GM18505 (cell line): ENCODE data around the gene OXNAD1.
A peak's percentile ranks its signal among the peaks of the same experiment; 100 is the strongest.

Experiments
- ATAC-seq: cut with Tn5 transposase; IDR thresholded peaks from one replicate; pipeline ENCODE4 v1.9.1; 2021; ENCODE audit not compliant: unreplicated experiment
- POLR2A ChIP-seq: IDR thresholded peaks from 4 replicates; pipeline ENCODE4 v1.6.1; 2011; ENCODE audit warnings: borderline replicate concordance; ENCODE audit not compliant: insufficient read depth, insufficient read length; ENCODE audit errors: extremely low read depth

OXNAD1 gene

DNA sequence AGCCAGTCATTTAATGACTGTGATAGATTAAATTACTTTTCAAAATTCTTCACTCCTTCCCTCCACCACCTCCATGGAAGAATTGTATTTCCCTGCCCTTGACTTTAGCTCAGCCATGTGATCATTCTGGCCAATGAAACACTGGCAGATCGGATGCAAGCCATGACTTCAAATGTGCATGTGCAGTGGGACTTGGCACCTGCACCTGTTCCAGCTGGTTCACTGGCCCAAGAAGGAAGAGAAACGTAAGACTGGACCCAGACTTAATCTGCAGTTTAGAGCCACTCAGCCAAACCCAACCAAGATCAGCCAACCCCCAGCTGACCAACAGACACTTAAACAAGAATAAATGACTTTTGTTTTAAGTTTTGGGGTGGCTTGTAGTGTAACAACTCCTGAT lies 12.0 kb upstream of the OXNAD1 start:
- TF ChIP-seq POLR2A = no peak
- no peak for ATAC-seq

DNA sequence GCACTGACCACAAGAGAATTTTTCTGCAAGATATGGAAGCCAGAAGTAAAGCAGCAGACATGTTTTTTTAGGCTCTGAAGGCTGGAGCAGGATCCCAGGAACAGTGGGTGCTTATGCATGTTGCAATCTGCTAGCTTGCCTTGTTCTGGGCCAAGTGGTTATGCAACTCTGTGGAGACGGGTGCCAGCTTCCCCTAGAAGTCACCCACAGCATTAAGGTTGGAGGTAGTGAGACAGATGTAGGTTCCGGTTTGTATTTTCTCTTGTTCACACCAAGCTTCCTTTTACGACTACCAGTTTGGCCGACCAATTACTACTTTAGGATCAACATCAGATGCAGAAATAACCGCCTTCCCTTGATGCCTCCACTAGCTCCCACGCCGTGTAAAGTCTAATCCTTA lies 11.4 kb upstream of the OXNAD1 start:
- no peak for TF ChIP-seq POLR2A
- no peak for ATAC-seq

DNA sequence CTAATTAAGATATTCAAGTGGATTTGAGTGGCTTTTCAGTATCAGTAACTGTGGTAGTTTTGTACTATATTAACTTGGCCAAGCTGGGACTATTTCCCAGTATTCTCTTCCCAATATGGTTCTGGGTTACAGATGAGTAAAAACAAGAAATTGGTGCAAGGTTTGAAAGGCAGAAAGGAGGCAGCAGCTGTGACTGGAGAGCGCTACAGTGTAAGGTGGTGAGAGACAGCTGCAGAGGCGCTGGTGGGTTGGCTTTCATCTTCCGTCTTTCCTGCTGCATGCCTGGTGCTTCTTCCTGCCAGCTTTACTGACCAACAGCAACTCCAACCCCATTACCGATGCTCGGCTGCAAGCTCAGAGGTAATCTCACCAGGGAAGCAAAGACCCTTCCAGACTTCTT lies 10.1 kb upstream of the OXNAD1 start:
- no peak for TF ChIP-seq POLR2A
- ATAC-seq = no peak

GRCh38 chr3:16255326-16255725 lies 9.7 kb upstream of the OXNAD1 start:
- no peak for ATAC-seq

GRCh38 chr3:16255726-16256125 lies 9.3 kb upstream of the OXNAD1 start:
- no peak for TF ChIP-seq POLR2A
- no peak for ATAC-seq

More at GRCh38 chr3:16255326-16255725, 9.7 kb upstream of the OXNAD1 start:
- no peak for TF ChIP-seq POLR2A

DNA sequence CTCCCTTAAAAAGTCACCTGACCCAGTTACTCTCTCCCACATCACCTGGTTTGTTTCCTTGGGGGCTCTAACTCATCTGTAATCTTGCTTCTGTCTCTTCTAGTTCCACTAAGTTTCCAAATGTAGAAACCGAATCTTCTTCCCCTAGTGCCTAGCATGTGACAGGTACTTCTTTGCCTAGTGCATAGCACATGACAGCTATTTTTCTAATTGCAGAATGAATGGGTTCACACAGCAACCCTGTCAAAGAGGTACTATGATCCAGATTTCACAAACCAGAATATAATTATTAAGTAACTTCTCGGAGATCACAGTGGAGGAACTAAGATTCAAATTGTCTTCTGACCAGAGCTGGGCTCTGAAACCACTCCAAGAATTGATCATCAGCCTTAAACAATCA lies 7.7 kb upstream of the OXNAD1 start:
- no peak for ATAC-seq
- TF ChIP-seq POLR2A = no peak

DNA sequence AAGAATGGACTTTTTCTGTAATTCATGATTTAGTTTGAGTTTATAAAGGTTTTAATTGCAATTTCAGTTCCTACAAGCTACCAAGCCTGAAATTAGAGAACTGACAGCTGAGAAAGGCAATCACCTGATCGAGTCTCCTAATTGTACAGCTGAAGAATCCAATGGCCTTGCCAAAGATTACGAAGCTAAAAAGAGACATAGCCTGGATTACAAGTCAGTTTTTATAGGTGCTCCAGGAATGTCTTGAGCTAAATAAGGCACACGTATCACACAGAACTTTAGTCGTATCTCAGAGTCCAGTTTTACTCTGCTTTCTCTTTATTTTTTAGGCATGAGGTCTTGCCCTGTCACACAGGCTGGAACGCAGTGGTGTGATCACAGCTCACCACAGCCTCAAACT lies 6.8 kb upstream of the OXNAD1 start:
- ATAC-seq = no peak

GRCh38 chr3:16258866-16259265 lies 6.1 kb upstream of the OXNAD1 start:
- TF ChIP-seq POLR2A = no peak
- ATAC-seq = no peak

More for the DNA sequence above, 6.8 kb upstream of the OXNAD1 start:
- no peak for TF ChIP-seq POLR2A

- ATAC-seq = no peak
- TF ChIP-seq POLR2A = no peak
Measured at GRCh38 chr3:16260046-16260445, 5.0 kb upstream of the OXNAD1 start.

DNA sequence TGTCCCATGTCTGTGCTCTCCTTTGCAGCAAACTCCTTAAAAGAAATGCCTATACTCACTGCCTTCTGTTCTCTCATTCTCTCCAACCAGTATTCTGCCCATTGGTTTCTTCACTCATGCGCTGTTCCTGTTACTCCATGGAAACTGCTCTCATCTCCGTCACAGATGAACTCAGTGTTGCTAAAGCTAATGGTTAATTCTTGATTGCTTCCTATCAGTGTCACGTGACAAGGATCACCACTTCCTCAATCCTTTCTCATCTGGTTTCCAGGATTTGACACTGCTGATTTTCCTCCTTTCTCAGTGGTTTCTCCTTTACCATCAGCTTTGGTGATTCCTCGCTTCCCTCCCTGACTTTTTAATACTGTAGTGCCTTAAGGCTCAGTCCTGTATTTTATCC lies 2.8 kb upstream of the OXNAD1 start:
- no peak for ATAC-seq
- no peak for TF ChIP-seq POLR2A

DNA sequence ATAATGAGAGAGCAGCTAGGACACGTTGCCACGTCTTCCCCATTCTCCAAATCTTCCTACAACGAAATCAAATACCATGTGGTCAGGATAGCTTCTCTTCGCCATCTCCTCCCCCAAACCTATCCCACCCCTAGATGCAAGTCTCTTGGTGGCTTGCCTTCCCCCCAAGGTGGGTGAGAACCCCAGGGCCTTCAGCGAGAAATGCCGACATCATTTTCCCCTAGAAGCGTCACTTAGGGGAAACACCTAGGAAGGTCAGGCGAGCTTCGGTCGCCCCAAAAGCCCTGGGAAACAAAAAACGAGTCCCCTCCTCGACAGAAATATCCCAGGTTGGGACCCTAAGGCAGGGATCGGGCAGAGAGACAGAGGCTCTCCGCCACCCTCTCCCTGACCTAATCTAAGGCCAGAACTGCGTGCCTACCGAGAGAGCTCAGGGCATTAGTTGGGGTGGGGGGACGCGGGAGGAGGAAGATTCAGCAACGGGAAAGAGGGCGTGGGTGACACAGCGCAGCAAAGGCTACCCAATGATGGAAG lies 771 bp upstream of the OXNAD1 start:
- ATAC-seq = no peak
- TF ChIP-seq POLR2A = peak; percentile 8

DNA sequence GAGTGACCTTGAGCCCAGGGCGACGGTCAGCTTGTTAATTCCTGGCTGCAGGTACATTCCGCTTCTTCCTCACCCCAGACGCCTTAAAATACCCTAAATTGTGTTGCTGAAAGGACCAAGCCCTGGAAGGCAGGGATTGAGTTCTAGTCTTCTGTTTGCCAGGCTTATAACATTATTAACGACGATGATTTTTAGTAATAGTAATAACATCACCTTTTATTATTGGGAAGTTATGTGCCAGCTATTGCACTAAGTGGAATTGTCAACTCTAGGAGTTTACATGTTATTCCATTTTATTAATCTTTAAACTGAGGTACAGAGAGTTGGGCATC lies 409 bp downstream of the OXNAD1 start:
- ATAC-seq = no peak
- TF ChIP-seq POLR2A = no peak

DNA sequence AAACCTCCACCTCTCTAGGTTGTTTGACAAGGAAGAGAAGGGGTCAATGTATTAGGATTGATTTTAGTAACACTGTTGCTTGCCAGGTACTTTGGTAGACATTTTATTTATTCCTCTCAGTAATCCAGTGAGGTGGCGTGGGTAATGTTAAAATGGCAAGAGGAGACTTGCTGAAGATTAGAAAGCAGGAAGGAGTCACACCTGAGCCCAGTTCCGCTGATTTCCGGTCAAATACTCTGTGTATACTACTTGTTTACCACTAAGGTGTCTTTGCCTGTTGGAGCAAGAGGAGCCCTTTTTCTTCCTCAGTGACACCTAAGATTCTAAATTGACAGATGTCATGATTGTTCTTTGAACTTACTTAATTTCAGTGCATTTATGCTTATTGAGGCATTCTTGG lies 1.7 kb downstream of the OXNAD1 start:
- ATAC-seq = no peak
- no peak for TF ChIP-seq POLR2A

DNA sequence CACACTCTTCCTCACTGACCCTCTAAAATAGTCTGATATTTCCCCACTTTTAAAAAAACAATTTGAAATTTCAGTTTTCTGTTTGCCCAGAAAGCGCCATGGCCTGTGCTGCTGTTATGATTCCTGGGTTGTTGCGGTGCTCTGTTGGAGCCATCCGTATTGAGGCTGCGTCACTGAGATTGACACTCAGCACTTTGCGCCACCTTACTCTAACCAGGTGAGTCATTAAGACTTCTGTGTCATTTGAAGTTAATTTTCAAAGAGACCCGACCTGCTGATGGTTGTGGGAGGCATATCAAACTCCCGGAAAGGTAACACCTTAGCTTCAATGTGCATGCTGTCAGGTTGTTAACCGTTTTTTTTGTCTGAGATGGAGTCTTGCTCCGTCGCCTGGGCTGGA lies 5.8 kb downstream of the OXNAD1 start:
- TF ChIP-seq POLR2A = no peak
- ATAC-seq = no peak

DNA sequence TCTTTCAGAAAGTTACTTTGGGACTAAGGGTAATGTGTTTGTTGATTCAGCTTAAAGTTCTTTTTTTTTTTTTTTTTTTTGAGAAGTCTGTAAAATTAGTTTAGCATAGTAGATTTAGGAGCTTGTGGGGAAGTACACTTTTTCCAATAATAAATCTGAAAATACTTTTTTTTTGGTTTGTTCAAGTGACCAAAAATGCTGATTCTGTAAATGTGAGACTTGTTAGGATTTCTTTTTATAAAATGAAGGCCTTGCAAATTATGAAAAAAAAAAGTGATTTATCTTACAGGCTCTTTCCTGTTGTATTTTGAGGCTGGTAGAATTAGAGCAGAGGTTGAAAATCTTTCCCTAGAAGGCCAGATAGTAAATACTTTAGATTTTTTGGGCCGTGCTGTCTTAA lies 7.6 kb downstream of the OXNAD1 start:
- no peak for TF ChIP-seq POLR2A
- no peak for ATAC-seq

DNA sequence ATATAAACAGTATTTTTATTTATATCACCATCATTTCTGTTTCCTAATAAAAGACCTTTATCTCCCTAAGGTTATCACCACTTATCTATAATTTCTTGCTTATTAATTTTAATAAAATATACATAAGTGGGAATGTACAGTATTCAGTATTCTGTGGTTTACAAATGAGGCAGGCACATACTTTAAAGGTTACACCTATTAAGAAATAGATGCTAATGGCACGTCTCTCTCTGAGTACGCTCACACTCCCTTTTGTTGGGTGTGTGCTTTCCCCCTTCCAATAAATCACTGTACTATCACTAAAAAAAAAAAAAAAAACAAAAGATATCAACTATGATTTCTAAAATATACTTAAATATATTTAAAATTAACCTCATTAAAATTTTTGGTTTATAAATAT lies 8.9 kb downstream of the OXNAD1 start:
- no peak for TF ChIP-seq POLR2A
- no peak for ATAC-seq

- no peak for ATAC-seq
- TF ChIP-seq POLR2A = no peak
Measured at GRCh38 chr3:16277471-16277870, 12.5 kb downstream of the OXNAD1 start.
